ENCODE data around the gene INPP5A.

INPP5A gene

GRCh38 chr10:132712291-132712690 lies 174.7 kb downstream of the INPP5A start:
- no peak for DNase-seq

DNA sequence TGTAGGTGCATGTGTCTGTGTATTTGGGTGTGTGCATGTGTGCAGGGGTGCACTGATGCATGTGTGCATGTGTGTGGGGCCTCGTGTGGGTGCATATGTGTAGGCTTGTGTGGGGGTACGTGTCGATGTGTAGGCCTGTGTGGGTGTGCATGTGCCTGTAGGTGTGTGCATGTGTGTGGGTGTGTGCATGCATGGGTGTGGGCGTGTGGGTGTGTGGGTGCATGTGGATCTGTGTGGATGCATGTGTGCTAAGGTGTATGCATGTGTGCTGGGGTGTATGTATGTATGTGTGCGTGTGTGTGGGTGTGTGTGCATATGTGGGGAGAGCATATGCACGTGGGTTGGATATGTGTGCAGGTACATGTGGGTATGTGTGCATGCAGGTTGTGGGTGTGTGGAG lies 175.2 kb downstream of the INPP5A start:
- DNase-seq, result no peak

DNA sequence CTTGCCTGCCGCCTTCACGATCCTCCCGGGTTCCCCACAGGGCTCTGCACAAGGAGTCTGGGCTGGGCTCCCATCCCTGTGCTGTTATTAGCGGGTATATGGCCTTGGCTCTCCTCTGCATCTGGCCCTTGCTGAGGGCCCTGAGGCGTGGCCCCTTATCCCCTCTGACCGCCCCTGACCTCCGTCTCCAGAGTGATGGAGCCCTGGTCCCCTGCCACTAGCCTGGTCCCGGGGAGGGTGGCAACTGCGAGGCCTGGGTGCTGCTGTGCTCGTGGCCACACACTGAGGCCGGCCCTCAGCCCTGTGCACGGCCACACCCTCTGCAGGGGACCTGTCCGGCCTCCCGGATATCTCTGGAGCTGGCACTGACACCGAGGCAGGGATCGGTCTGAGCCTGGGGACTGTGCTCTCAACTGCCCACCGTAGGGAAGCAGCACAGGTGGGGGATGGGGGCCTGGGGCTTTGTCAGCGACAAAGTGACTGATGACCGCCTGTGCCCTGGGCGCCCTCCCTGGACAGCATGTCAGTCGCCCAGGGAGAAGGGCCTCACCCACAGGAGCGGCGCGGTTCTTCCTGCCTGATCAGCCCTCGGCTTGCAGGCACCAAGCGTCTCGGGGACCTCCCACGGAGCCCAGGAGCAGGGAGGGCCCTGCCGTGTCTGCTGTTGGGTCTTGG lies 176.0 kb downstream of the INPP5A start:
- no peak for DNase-seq

GRCh38 chr10:132714096-132714985 lies 176.8 kb downstream of the INPP5A start:
- no peak for DNase-seq

GRCh38 chr10:132714986-132715775 lies 177.6 kb downstream of the INPP5A start:
- no peak for DNase-seq

- no peak for DNase-seq
Observed at GRCh38 chr10:132715776-132716680, 178.4 kb downstream of the INPP5A start.

DNA sequence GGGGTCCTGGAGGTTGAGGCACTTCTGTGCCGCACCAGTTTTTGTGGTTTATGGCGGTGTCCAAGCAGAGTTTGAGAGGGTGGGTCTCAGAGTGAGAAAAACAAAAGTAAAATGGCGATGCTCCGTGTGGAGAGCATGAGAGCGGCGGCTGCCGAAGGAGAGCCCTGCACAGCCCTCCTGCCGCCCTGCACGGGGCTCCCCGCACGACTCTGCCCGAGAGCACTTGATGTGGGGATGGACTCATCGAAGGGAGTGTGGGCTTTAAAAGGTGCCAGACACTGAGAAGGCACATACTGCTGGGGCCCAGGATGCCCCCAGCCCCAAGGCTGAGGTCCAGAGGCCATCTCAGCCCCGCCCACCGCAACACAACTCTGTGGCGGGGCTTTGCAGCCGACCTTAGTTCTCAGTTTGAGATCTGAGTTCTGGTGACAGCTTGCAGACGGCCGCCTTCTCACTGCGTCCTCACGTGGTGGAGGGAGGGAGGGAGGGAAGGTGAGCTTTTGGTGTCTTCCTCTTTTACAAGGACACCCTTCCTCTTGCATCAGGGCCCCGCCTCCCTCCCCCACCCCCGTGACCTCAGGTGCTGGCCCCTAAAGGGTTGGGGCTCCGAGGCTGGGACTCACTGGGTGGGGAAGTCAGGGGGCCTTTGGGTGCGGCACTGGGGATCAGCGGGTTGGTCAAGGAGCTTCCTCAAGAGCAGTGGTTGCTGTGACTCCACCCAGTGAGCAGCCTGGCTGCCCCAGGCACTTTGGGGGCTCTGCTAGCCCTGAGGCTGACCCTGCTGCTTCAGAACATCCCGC lies 179.3 kb downstream of the INPP5A start:
- DNase-seq, result no peak

DNA sequence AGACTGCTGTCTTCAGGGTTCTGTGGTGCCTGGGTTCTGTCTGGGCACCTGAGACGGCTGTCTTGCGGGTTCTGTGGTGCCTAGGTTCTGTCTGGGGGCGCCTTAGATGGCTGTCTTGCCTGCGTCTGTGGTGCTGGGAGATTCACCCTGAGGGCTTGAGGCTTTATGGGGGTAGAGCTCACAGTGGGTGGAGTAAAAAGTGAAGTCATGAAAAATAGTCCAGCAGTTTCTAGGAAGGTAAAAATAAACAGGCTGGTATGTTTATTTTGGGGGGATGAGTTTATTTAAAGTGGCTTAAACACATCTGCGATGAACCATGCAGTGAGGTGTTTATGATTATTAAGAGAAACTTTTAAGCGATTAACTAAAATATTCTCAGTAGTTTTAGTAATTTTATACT lies 184.1 kb downstream of the INPP5A start:
- no peak for DNase-seq

DNA sequence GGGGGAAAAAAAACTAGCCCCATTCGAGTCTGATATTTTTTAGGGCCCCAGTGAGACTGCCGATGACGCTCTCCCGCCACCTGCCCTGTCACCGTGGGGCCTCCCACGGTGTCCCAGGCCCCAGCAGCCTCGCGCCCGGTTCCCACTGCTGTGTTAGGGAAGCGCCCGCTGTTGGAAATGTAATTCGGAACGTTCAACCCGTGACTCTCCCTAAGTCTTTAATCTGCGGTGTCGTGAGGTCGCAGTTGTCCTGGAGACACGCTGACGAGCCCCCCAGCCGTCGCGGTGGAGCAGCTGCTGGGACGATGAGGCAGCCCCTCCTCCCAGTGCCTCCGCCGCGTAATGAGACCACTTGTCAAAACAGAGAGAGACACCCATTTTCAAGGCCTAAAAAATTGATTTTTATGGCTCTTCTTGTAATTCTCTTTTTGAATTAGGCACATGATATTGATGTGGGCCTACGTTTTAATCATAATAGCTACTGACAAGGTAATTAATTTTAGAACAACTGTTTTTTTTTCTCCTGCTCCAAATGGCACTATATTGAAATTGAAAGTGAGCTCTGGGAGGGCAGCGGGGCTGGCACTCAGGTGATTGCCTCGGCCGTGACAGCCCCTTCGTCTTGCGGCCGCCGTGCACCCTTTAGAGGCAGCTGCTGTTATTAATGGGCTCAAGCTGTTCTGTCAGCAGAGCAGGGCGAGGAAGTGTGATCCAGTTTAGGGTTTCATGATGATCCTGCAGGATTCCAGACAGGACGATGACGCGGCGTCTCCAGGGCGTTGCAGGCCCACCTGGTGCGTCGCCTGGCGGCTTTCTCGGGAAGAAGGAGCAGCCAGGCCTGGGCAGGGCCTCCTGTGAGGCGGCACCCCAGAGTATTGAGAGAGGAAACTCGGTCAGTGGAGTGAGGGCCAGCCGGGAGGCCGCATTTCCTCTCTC lies 185.1 kb downstream of the INPP5A start:
- no peak for DNase-seq

GRCh38 chr10:132723330-132723970 lies 185.9 kb downstream of the INPP5A start:
- no peak for DNase-seq

- no peak for DNase-seq
Observed at GRCh38 chr10:132724446-132724845, 186.9 kb downstream of the INPP5A start.

DNA sequence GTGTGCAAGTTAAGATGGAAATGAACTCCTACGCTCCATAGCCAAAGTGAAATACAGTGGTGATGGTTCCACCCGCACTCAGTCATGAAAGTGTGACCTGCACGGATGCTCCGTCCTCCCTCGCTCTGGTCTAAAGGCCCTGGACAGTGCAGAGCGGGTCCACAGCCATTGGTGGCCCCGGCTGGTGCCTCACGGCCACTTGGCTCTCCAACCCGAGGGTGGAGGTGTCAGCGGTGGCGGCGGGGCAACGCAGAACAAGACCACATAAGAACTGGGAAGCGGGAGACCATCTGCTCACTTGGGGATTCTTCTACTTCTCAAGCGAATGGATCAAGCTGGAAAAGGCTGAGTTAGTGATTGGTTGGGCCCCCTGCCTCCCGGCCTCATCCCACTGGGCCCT lies 187.6 kb downstream of the INPP5A start:
- no peak for DNase-seq

GRCh38 chr10:132726194-132726593 lies 188.6 kb downstream of the INPP5A start:
- no peak for DNase-seq

GRCh38 chr10:132726951-132727350 lies 189.4 kb downstream of the INPP5A start:
- no peak for DNase-seq

DNA sequence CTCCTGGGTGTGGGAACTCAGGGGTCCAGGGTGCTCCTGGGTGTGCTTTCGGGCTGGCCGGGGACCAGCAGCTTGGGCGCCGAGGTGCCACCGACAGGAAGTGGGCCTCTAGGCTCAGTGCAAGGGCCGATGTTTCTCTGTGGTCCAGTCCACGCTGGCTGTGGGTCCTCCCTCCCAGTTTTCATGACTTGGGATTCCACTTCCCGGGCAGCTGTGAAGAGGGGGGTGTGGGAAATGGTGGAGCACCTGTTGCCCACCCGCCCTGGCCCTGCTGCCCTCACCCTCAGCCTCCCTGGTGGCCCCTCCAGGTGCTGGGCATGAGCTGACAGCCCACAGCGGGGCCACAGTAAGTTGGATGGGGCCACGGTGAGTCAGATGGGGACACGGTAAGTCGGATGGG lies 189.8 kb downstream of the INPP5A start:
- DNase-seq, result no peak

DNA sequence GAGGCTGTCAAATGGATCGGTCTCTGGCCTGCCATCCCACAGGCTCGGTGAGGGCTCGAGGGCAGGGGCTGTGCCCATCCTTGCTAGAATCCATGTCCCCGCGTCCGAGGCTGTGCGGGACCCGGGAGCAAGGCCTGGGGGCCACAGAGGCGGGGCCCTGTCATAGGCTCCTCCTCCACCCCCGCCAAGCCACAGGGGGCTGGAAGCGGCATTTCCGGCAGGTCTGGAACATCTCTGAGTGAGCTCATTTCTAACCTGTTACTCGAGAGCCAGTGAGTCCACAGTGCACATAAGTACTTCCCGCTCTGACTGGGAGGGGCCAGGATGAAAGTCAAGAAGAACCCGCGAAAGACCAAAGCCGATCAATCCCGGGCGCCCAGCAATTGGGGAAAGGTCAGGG lies 190.7 kb downstream of the INPP5A start:
- DNase-seq, result no peak

- DNase-seq, result no peak
Observed at GRCh38 chr10:132728741-132729140, 191.2 kb downstream of the INPP5A start.

DNA sequence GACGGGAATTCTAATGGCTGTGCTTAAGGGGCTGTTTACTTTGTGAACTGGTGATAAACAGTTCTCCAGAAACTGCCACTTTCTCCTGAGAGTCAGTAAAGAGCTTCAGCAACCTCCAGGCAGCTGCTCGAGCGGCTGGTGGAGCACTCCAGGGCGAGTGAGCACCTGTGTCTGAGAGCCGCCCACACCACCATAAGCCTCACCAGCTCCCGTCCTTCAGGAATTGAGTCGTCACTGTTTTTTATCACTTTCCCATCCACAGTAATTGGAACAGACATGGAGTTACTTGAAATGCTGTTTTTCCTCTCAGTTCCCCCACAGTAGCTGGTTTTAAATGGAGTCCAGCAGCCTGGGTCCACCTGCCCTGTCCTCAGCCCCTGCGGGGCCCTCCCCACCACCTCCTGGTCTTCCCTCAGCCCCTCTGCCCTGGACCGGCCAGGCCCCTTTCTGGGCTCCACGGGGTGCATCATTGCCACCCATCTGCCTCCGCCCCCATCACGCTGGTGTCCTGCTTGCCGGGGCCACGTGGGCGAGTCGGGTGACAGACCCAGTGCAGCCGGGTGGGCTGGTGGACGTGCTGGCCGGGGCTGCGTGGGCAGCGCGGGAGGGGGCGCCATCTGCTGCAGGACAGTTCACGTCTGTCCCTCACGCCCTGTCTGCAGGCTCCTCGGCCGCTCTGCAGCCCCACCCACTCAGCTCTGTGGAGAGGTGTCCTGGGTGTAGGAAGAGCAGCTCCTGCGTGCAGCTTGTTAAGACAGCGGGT lies 192.4 kb downstream of the INPP5A start:
- DNase-seq, result no peak

DNA sequence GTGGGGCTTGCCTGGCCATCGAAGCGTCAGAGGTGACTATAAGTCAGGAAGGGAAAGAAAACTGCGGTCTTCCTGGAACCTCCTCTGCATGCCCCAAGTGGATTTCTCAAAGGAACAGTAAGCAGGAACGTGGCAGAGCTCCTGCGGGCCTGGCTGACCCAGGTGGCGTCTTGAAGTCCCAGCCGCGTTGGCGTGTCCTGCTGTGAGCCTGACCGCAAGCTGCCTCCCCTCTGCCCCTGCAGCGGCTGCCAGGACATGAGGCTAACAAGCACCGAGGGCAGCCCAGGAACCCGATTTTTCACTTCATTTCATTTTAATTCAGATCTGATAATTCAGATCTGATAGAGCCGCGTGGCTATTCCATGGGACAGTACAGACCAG lies 193.0 kb downstream of the INPP5A start:
- no peak for DNase-seq
